LNCaP clone FGC (cell line): ENCODE results near the gene PLPPR1.

Experiments
- DNase-seq: peaks from one replicate; pipeline ENCODE4 v3.0.0-alpha.2; 2011; ENCODE audit warnings: low read depth
- H3K4me3 ChIP-seq: 2 replicates; pipeline ENCODE4 v1.5.1; 2011; ENCODE audit warnings: mild to moderate bottlenecking, low read depth, low read length, control low read depth
- TF ChIP-seq, protein P1 (sequence below): IDR thresholded peaks from 2 replicates; pipeline ENCODE4 v1.5.1; 2012; ENCODE audit warnings: mild to moderate bottlenecking; ENCODE audit not compliant: control insufficient read depth, insufficient read depth; ENCODE audit errors: extremely low read depth

The PLPPR1 gene

DNA sequence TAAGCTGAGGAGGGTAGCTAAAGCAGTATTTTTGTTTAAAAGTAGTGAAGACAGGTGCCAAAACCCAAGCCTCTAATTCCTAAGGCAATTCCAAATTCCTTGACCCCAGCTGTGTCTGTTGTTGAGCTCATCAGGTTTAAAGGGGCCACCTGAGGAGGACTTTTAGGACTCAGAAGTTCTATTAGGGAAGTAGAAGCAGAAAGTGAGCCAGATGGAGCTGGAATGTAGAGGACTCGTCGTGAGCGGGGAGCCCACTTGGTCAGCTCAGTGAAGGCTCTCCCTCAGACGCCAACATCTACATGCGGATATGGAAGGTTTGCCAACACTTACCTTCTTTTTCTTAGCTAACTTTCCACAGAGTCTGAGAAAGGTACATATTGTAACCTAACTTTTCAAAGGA is 102.8 kb downstream of the PLPPR1 start:
- no peak for DNase-seq
- H3K4me3 ChIP-seq = no peak overlapping the region
- TF ChIP-seq, protein P1, sequence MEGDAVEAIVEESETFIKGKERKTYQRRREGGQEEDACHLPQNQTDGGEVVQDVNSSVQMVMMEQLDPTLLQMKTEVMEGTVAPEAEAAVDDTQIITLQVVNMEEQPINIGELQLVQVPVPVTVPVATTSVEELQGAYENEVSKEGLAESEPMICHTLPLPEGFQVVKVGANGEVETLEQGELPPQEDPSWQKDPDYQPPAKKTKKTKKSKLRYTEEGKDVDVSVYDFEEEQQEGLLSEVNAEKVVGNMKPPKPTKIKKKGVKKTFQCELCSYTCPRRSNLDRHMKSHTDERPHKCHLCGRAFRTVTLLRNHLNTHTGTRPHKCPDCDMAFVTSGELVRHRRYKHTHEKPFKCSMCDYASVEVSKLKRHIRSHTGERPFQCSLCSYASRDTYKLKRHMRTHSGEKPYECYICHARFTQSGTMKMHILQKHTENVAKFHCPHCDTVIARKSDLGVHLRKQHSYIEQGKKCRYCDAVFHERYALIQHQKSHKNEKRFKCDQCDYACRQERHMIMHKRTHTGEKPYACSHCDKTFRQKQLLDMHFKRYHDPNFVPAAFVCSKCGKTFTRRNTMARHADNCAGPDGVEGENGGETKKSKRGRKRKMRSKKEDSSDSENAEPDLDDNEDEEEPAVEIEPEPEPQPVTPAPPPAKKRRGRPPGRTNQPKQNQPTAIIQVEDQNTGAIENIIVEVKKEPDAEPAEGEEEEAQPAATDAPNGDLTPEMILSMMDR = no peak

DNA sequence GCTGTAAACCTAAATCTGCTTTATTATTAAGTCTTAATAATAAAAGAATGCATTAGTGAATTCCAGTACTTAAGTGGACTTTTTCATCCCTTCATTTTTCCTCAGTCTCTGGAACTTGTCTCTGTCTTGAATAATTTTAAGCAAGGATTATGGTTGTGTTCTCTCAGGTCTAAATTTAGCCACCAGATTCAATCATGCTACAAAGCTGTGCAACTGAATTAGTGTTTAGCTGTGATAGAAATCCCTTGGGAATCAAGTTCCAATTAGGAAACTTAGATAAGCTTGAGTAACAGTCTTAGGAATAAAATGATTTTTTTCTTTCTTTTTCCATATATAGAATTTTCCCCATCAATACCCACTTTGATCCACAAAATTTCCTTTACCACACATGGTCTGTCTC is 104.3 kb downstream of the PLPPR1 start:
- TF ChIP-seq, protein P1 = no peak
- no peak overlapping the region for H3K4me3 ChIP-seq
- no peak for DNase-seq

DNA sequence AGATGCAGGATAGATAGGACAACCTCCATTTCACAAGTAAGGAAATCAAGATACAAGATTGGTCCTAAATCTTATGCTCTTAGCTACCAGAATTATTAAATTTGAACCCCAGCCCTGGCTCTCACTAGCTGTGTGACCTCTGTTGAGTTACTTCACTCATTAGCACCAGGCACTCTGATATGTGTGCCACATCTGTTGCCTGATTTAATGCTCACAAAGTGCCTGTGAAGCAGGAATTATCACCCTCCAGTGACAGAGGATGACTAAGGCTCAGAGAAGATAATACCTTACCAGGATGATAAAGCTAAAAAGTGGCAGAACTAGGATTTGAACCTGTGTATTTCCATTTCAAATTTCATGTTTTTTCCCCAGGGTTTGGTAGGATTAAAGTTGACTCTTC is 110.0 kb downstream of the PLPPR1 start:
- DNase-seq = no peak
- no peak overlapping the region for H3K4me3 ChIP-seq
- TF ChIP-seq, protein P1 = no peak

DNA sequence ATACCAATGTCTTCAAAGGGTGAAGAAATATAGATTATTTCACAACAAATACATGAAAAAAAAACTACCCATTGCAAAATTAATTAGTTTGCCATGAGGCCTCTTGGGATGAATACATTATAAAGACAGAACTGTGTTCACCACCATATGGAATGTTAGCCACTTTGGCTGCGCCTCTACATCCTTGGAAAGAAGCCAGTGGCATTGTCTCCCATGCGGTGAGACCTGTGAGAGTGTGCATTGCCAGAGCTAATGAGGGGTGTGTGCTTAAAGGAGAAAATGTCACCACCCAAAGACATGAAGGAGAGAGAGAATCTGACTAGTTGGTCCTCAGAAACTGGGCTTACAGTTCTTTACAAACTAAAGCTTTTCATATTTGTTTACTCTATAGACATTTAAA is 110.6 kb downstream of the PLPPR1 start:
- TF ChIP-seq, protein P1 = no peak
- DNase-seq = no peak
- H3K4me3 ChIP-seq = no peak overlapping the region

DNA sequence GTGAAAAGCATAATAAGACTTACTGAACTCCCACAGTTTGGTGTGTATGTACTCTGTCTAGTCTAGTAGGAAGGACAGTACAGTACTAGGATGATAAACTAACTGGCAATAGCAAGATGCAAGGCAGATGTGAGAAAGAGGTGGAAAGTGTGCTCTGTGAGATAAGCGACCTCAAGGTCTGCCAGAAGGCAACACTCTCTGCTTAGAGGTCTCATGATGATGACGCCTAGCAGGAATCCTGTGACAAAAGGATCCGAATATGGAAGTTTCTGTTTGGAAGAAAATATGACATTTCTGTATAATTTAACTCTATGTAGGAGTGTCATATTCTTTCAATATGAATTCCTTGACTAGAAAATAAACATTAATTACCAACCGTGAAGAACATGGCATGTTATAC is 112.2 kb downstream of the PLPPR1 start:
- H3K4me3 ChIP-seq = no peak overlapping the region
- TF ChIP-seq, protein P1 = no peak
- no peak for DNase-seq

DNA sequence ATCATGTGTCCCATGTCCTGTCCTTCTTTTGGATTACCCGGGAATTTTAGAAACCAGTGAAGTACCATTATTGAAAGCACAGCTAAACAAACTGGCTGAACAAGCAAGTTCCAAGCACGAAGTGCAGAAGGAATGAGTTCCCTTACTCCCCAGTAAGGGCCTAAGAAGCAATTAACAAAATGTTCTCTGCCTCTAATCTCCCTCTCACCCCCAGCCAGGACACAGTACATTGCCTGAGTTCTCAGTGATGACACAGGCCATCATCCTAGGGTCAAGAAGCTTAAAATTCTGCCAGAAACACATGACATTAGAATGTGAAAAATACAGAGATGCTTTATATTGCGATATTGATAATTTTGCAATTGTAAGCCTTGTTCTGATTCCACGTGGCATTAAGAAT is 118.0 kb downstream of the PLPPR1 start:
- no peak overlapping the region for H3K4me3 ChIP-seq
- no peak for DNase-seq
- TF ChIP-seq, protein P1 = no peak

DNA sequence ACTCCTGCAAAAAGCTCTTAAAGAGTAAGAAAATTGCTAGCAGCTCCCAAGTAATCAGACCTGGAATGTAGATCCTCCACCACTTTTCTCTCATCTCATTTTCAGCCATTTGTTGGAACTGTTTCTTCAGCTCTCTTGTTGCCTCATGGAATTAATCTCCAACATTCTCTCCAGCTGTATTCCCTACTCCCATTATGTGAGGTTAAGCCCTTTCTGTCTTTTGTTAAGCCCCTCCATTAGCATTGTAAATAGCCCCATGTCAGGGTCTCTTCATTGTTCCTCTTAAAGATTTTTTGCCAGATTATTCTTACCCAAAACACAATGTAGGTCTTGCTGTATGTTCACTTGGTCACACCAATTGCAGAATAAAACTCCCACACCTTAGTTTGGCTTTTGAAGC is 119.8 kb downstream of the PLPPR1 start:
- H3K4me3 ChIP-seq = no peak overlapping the region
- TF ChIP-seq, protein P1 = no peak
- no peak for DNase-seq
